Stimulated activated CD4-positive, alpha-beta T cell treated with anti-CD3 and anti-CD28 coated beads, Interleukin-12 subunit alpha, Interleukin-12 subunit beta, amount 100 ng/mL, for 24 hours (primary cell): ENCODE data around the gene KCND3.
A peak's percentile ranks its signal among the peaks of the same experiment; 100 is the strongest.

Source experiments
- DNase-seq, 2 experiments: peaks; one replicate each; pipeline ENCODE4 v3.0.0-alpha.2; 2020; ENCODE audit warnings: low read depth in 2 of 2

Gene KCND3

DNA sequence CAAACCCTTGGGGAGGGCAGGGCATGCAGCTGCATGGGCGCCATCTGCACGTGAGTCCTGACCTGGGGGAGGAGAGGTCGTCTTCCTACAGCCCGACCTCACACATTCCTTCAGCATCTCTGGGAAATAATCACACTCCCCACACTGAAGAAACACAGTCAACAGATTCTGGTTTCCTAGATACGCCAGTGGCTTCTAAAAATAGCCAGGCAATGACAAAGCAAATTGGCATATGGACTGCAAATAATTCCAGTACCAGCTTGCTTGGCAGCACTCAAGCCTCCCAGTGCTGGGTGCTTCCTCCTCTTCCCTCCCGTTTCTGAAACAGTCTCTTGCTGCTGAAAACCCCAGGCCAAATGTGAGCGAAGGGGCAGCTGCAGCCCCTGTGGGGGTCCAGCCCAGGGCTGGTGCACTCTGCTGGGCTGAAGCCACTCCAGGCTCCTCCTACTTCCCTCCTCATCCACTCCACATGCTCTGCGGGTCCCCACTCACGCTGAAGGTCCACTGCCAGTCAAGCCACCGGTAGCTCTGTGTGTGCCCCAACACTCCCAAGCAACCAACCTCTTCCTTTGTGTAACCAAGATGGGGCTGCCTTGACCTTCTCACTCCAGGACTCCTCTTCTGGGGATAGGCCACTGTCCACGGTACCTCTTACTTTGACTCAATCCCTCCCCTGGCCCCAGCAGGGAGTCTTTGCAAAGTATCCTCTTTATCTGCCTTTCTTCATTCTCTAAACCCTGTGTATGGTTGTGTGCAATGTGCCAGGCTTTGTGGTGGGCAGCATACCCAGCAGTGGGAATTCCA, 69.0 kb downstream of the KCND3 start:
- no peak for DNase-seq

DNA sequence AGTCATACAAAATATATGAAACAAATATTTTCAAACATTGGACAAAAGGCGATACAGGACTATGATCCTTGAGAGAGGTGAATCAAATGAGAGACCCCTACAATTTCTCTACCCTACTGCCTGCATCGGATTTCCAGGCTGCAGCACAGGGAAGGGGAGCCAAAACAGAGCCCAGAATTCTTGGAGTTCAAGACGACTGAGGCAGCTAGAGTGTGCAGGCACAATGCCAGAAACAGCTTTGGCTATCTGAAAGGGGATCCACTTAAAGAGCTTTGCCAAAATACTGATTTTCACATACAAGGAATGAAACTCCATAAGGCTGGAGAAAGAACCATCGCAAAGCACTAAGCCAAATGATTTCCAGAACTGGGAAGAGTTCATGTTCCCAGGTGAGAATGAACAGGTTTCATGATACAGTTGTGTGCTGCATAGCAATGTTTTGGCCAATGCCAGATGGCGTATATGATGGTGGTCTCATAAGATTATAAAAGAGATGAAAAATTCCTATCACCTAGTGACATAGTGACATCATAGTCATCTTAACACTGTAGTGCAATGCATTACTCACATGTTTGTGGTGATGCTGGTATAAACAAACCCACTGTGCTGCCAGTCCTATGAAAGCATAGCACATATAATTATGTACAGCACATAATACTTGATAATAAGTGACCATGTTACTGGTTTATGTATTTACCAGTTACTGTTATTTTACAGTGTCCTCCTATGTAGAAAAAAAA, 77.5 kb downstream of the KCND3 start:
- DNase-seq, result no peak

- DNase-seq, result no peak
Measured at GRCh38 chr1:111911061-111911460, 78.4 kb downstream of the KCND3 start.

DNA sequence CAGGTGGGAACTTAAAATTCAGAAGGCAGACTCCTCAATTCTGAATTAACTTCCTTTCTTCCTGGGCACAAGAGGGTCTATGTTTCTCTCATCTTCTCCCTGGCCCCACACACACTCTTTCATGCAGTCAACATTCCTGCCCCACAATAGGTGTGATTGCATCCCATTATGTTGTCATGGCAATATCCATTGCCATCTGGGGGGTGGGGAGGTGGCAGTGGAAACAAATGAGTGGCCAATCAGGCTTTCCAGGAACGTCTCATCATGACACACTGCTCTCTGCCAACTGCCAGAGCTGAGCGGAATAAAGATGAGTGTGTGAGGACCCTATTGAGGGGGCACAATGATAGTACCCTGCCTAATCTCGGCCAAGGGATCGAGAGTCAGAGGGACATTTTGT, 80.4 kb downstream of the KCND3 start:
- DNase-seq, result no peak

DNA sequence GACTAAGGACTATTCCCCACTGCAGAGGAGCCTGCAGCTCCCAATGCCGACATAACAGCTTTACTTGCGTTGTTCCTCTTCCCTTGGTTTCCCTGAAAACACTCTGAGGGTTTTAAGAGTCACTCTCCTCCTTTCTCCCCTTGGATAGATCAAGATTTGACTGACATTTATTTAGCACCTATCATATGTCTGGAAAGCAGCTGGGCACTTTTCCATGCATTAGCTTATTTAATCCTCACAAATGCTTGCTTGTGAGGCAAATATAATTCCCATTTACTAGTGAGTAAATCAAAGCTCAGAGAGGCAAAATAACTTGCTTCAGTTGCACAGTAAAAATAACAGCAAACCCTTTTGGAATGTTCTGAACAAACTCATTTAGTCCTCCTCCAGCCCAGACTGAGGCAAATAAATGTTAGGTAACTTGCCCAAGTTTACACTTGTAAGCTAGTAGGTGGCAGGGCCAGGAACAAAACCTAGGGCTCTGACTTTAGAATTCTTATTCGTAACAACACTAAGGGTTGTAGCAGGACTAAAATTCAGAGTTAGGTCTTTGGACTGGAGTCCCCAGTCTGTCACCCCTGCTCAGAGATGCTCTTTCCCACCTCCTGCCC, 81.4 kb downstream of the KCND3 start:
- no peak for DNase-seq

DNA sequence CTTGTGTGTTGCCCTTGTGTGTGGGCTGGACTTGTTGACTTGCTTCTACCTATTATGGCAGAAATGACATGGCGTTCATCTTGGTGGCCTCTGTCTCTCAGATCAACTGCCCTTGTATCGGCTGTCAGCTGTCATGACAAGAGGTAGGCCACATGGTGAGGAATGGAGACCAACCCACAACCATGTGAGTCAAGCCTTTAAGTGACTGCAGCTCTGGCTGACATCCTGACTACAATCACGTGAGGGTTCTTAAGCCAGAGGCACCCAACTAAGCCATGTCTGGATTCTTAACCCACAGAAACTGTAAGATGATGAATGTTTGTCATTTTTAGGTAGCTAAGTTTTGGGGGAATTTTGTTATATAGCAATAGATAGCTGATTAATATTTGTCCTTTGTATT, 82.1 kb downstream of the KCND3 start:
- no peak for DNase-seq

GRCh38 chr1:111906816-111907215, 82.7 kb downstream of the KCND3 start:
- DNase-seq, result no peak

GRCh38 chr1:111906111-111906510, 83.4 kb downstream of the KCND3 start:
- no peak for DNase-seq

DNA sequence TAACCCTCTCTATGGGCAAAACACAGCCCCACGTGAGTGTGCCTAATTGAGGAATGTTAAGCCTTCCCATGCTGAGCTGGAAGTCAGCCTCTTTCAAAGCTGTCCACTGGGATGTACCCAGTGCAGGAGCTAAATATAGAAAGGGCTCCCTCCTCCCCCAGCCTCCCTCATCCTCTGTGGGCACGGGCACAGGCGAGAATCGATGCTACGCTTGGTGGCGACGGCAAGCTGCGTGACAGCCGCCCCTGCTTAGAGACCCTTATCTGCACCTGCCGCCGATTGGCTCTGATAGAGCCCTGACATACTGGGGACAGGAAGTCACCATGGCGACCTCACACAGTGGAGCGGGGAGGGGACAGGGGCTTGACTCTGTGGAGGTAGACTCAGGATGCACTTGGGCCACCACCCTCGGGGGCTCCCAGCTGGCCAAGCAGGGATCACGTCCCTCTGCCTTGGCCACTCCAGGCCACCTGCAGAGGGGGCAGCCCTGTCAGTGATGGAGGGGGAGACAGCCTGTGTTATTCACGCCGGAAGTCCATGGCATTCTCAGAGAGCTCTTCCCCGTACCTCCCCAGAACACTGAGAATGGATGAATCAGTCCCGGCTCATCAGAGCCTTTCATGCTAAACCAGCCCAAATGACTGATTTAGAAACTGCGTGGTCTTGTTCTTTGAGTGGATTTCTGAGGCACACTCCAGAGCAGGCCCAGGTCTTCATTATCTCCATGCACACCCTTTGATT, 84.8 kb downstream of the KCND3 start:
- DNase-seq, result peak in 1 of 2 experiments; percentile 4

DNA sequence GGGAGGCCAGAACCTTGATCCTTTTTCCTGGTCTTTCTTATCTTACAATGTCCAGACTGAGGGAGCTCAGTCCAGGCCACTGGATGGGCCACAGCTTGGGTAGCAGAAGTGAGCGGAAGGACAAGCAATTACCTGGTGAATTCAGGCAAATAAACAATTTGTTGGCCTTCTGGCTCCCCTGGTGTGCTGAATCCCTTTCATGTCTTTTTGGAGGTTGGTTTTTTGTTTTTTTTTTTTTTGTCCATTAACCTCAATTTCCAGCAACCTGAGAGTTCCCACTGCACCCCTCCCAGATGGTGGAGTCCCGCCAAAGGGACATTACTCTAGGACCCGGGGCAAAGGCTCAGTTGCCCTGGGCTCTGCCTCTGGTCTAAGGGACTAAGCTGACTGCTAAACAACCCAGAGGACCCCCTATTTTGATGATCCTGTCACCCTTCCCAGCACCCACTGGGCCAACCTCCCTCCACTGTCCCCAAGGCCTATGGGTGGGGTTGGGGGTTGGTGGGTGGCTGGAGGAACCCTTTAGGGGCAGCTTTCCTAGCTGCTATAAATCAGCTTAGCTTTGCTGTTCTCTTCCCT, 85.5 kb downstream of the KCND3 start:
- DNase-seq, result no peak

- DNase-seq, result no peak
Measured at GRCh38 chr1:111903148-111903870, 86.2 kb downstream of the KCND3 start.

GRCh38 chr1:111895469-111895868, 94.0 kb downstream of the KCND3 start:
- DNase-seq, result no peak

DNA sequence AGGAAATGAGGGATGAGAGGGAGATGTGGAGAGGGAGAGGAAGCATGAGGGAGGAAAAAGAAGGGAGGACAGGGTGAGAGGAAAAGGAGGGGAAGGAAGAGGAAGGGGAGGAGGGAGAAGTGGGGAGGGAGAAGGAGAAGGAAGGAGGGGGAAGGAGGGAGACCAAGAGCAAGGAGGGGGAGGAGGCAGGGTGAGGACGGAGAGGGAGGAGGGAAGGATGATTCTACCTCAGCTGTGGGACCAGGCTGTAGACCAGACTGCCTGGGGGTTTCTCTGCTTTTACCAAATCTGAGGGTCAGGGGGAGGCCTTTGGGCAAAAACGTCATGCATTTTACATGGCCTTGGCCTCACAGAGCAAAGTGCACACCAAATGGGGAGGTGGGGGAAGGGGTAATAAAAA, 94.5 kb downstream of the KCND3 start:
- DNase-seq, result no peak

DNA sequence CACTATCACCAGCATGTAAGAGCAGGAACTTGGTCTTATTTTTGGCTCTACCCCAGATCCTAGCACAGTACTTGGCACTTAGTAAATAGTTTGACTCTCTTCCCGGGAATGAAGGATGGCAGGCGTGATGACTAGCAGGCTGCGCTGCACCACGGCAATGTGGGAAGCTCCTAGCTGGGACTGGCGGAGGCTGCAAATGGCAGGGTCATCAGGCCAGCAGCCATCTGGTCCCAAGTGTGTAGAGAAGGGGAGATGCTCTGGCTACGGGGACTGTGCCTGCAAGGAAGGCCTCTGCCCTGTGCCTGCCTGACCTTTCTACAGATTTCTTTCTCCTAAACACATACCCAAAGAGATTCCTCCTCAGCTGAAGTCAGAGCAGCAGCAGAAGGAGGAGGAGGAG, 95.0 kb downstream of the KCND3 start:
- no peak for DNase-seq

GRCh38 chr1:111891566-111891965, 97.9 kb downstream of the KCND3 start:
- no peak for DNase-seq

DNA sequence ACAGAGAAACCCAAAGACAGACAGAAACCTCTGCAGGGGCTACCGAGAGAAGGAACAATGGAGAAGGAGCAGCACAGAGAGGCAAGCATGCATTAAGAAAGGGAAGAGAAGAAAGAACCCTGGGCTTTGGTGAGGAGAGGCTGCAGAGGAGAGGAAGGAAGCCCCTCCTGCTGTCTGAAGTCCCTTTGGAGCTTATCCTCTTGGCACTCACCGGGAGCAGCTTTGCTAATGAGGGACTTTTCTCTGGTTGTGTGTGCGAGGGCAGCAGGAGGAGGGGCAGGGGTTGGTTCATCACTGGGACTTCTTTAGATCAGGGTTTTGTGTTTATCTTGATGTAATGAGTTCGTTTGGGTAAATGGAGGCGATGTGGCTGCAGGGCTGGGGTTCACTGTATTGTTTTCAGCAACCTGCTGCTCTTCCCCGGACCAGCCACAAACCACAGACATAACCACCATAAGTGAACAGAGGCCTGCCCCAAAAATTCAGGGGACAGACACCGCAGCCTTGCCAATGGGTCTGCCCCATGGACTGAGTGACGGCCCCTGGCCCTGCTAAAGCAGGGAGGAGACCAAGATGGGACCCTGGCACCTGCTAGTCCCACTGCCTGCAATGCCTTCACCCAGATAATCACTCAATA, 100.6 kb downstream of the KCND3 start:
- DNase-seq, result no peak

- DNase-seq, result no peak
Measured at GRCh38 chr1:111887875-111888274, 101.6 kb downstream of the KCND3 start.

- DNase-seq, result no peak
Measured at GRCh38 chr1:111887385-111887784, 102.1 kb downstream of the KCND3 start.

GRCh38 chr1:111886741-111887140, 102.7 kb downstream of the KCND3 start:
- DNase-seq, result no peak

GRCh38 chr1:111884772-111885443, 104.6 kb downstream of the KCND3 start:
- no peak for DNase-seq
